PC-3 (cell line): ENCODE measurements around the gene CCNL1. TPM values are rescaled to one million over a fixed set of nuclear protein-coding genes. Genes with fewer than 3 reads are reported as not detected.

ENCODE experiments used
- ATAC-seq: fragments of 200-7000 bp; cut with Tn5 transposase; 2 replicates; pipeline ENCODE4 v1.9.1; 2020; ENCODE audit warnings: mild to moderate bottlenecking, moderate library complexity
- BruUV-seq: library from RNA; stranded (reverse); fragments of 400-500 nt; replicated peaks from 2 replicates; lab custom pipeline; 2021; lab: Mats Ljungman, UMichigan
- CTCF ChIA-PET: fragments of 300-600 bp; sonication (Branson Sonifier 250); formaldehyde crosslinking; loops from one replicate; lab custom pipeline; 2022; ENCODE audit warnings: antibody characterized with exemption; lab: Charles Lee
- POLR2A ChIA-PET: fragments of 300-600 bp; sonication (Branson Sonifier 250); formaldehyde crosslinking; loops from one replicate; lab custom pipeline; 2022; ENCODE audit warnings: antibody characterized with exemption; ENCODE audit not compliant: unreplicated experiment; lab: Charles Lee
- DNase-seq: peaks from one replicate; pipeline ENCODE4 v3.0.0-alpha.2; 2015
- H2AFZ ChIP-seq: fragments of 300-600 bp; sonication (generic); 2 replicates; pipeline ENCODE4 v1.6.0; 2016; ENCODE audit warnings: antibody characterized with exemption, low read length
- H3F3A ChIP-seq: fragments of 300-600 bp; sonication (generic); one replicate; pipeline ENCODE4 v1.6.0; 2017; ENCODE audit warnings: antibody characterized with exemption, low read length, control low read depth, mild to moderate bottlenecking; ENCODE audit not compliant: unreplicated experiment
- H3K27ac ChIP-seq: fragments of 300-600 bp; sonication (generic); 2 replicates; pipeline ENCODE4 v1.5.1; 2016; ENCODE audit warnings: mild to moderate bottlenecking, low read length
- H3K27me3 ChIP-seq: fragments of 300-600 bp; sonication (generic); 2 replicates; pipeline ENCODE4 v1.6.1; 2016; ENCODE audit warnings: low read length, mixed read lengths
- H3K36me3 ChIP-seq: fragments of 300-600 bp; sonication (generic); 2 replicates; pipeline ENCODE4 v1.6.1; 2016; ENCODE audit warnings: low read depth, mixed run types, low read length, mixed read lengths
- H3K4me1 ChIP-seq: fragments of 300-600 bp; sonication (generic); 2 replicates; pipeline ENCODE4 v1.5.1; 2016; ENCODE audit warnings: low read length; ENCODE audit not compliant: insufficient read depth
- H3K4me2 ChIP-seq: fragments of 300-600 bp; sonication (generic); 2 replicates; pipeline ENCODE4 v1.6.0; 2016; ENCODE audit warnings: low read length
- H3K4me3 ChIP-seq: fragments of 300-600 bp; sonication (generic); 2 replicates; pipeline ENCODE4 v1.5.1; 2016; ENCODE audit warnings: mild to moderate bottlenecking, low read length, mixed read lengths
- H3K79me2 ChIP-seq: fragments of 300-600 bp; sonication (generic); 2 replicates; pipeline ENCODE4 v1.6.1; 2017; ENCODE audit warnings: low read length, mixed read lengths
- H3K9ac ChIP-seq: fragments of 300-600 bp; sonication (generic); 2 replicates; pipeline ENCODE4 v1.6.0; 2016; ENCODE audit warnings: mild to moderate bottlenecking, low read length
- H3K9me2 ChIP-seq: fragments of 300-600 bp; sonication (generic); replicated peaks from 2 replicates; pipeline ENCODE4 v1.6.1; 2016; ENCODE audit warnings: mixed run types, low read length, mixed read lengths
- H3K9me3 ChIP-seq: fragments of 300-600 bp; sonication (generic); 2 replicates; pipeline ENCODE4 v1.6.1; 2016; ENCODE audit warnings: low read length, mixed read lengths
- H4K20me1 ChIP-seq: fragments of 300-600 bp; sonication (generic); 2 replicates; pipeline ENCODE4 v1.6.1; 2016; ENCODE audit warnings: low read length, mixed read lengths
- CTCF ChIP-seq: fragments of 300-600 bp; sonication (generic); conservative IDR thresholded peaks from 2 replicates; pipeline ENCODE4 v1.5.1; 2017; ENCODE audit warnings: antibody characterized with exemption, low read depth, mild to moderate bottlenecking, low read length
- EZH2 ChIP-seq: fragments of 300-600 bp; sonication (generic); IDR thresholded peaks from one replicate; pipeline ENCODE4 v1.6.1; 2017; ENCODE audit warnings: antibody characterized with exemption, mild to moderate bottlenecking, low read length; ENCODE audit not compliant: unreplicated experiment
- EZH2phosphoT487 ChIP-seq: fragments of 300-600 bp; sonication (generic); IDR thresholded peaks from 2 replicates; pipeline ENCODE4 v1.6.1; 2018; ENCODE audit warnings: mild to moderate bottlenecking, antibody characterized with exemption, low read length, borderline replicate concordance
- intact Hi-C: fragments of 100-400 bp; cut with micrococcal nuclease; formaldehyde crosslinking; loops from 2 replicates; pipeline ENCODE4 v1.9.0; 2023
- total RNA-seq: library from RNA; depleted of rRNA; stranded (reverse); fragments of >200 nt; gene quantifications from 2 replicates; pipeline ENCODE4 v1.2.3, GENCODE V29; 2014

Gene CCNL1
- total RNA-seq, 1 experiment from 2014 or later, result 231 TPM

- Histone ChIP-seq H3K4me2 (peak overlapping the region; percentile 91; the same call in 1 of the 2 replicates), H4K20me1 (no peaks in the 10 kb centered on the region), H3K36me3 (no peaks in the 10 kb centered on the region), H3K4me3 (no peak overlapping the region), H3K9me3 (no peaks in the 10 kb centered on the region), H3K27ac (no peak overlapping the region), H3K79me2 (peaks cover 25% of the 10 kb centered on the region), H3K27me3 (no peaks in the 10 kb centered on the region), H2AFZ (no peak overlapping the region), H3F3A (no peaks in the 10 kb centered on the region), H3K9me2 (no peaks in the 10 kb centered on the region), H3K4me1 (peaks cover 15% of the 10 kb centered on the region), H3K9ac (no peak overlapping the region)
- intact Hi-C loops, result no loop called here
- ATAC-seq (no peak), DNase-seq (no peak)
- POLR2A ChIA-PET, result no interaction called here
- CTCF ChIA-PET, result no interaction called here
- no peak for TF ChIP-seq EZH2
- no peak for TF ChIP-seq EZH2phosphoT487
- TF ChIP-seq CTCF, result no peak
- BruUV-seq, result no TSS peak
Observed at GRCh38 chr3:157176934-157177333, 17.0 kb upstream of the CCNL1 start.

GRCh38 chr3:157175691-157176507 lies 16.0 kb upstream of the CCNL1 start:
- peak overlapping the region; percentile 81 for H2AFZ ChIP-seq
- ATAC-seq, result peak; percentile 40
- POLR2A ChIA-PET, result interaction anchor here (0.6 to 2.7 kb wide), 2 partner anchors 16 to 357 kb away, joined by 6 to 37 read pairs; partner anchors contain the start of gene CCNL1
- H3K27me3 ChIP-seq, result no peaks in the 10 kb centered on the region
- intact Hi-C loops, result loop anchor here (1.0 kb wide), 2 partner anchors 16 to 25 kb away; partner anchors contain the start of gene CCNL1
- H3K4me2 ChIP-seq, result peak overlapping the region; percentile 91
- H4K20me1 ChIP-seq, result no peaks in the 10 kb centered on the region
- peak overlapping the region; percentile 90 for H3K4me3 ChIP-seq
- peak overlapping the region; percentile 84 for H3K27ac ChIP-seq
- peaks cover 25% of the 10 kb centered on the region for H3K79me2 ChIP-seq
- CTCF ChIA-PET, result interaction anchor here (1.2 kb wide), 1 partner anchor 14 kb away, joined by 4 read pairs; no protein-coding TSS in a partner anchor
- no TSS peak for BruUV-seq
- H3K36me3 ChIP-seq, result no peaks in the 10 kb centered on the region
- no peaks in the 10 kb centered on the region for H3F3A ChIP-seq
- no peaks in the 10 kb centered on the region for H3K9me2 ChIP-seq
- TF ChIP-seq CTCF (no peak), EZH2phosphoT487 (no peak), EZH2 (no peak)
- peaks cover 15% of the 10 kb centered on the region for H3K4me1 ChIP-seq
- H3K9ac ChIP-seq, result peak overlapping the region; percentile 92
- H3K9me3 ChIP-seq, result no peaks in the 10 kb centered on the region
- no peak for DNase-seq
